IPS-18c (cell line): ENCODE data around the gene IL34.
"Not testable (repeated sequence)": the region's sequence is repeated elsewhere in the genome, so short reads cannot be mapped to it uniquely, and the experiment has no call there.

Experiments
- H3K4me3 ChIP-seq: 2 replicates; pipeline ENCODE4 v1.7.0; 2013; ENCODE audit warnings: low read depth, mild to moderate bottlenecking, low read length, moderate library complexity; ENCODE audit not compliant: insufficient read depth
- H3K9me3 ChIP-seq: one replicate; pipeline ENCODE4 v1.6.1; 2013; ENCODE audit warnings: mild to moderate bottlenecking, low read length, moderate library complexity; ENCODE audit not compliant: control insufficient read depth, insufficient read depth

Gene IL34

GRCh38 chr16:70664325-70665112, 18.2 kb downstream of the IL34 start:
- no peaks in the 10 kb centered on the region for H3K9me3 ChIP-seq
- H3K4me3 ChIP-seq: no peak overlapping the region

GRCh38 chr16:70665113-70665694, 18.8 kb downstream of the IL34 start:
- H3K4me3 ChIP-seq: no peak overlapping the region
- no peaks in the 10 kb centered on the region for H3K9me3 ChIP-seq

GRCh38 chr16:70665806-70666735, 19.7 kb downstream of the IL34 start:
- no peak overlapping the region for H3K4me3 ChIP-seq

GRCh38 chr16:70670175-70670574, 23.8 kb downstream of the IL34 start:
- Histone ChIP-seq H3K9me3 (no peaks in the 10 kb centered on the region), H3K4me3 (no peak overlapping the region)

More at GRCh38 chr16:70665806-70666735, 19.7 kb downstream of the IL34 start:
- H3K9me3 ChIP-seq: no peaks in the 10 kb centered on the region

- H3K4me3 ChIP-seq, H3K9me3 ChIP-seq: not testable (repeated sequence)
These were observed 24.6 kb downstream of the IL34 start for GRCh38 chr16:70670938-70671337.

- no peak overlapping the region for H3K4me3 ChIP-seq
- H3K9me3 ChIP-seq: no peaks in the 10 kb centered on the region
These were observed 28.1 kb downstream of the IL34 start for GRCh38 chr16:70674221-70675014.

- H3K9me3 ChIP-seq: no peaks in the 10 kb centered on the region
These were observed 29.6 kb downstream of the IL34 start for GRCh38 chr16:70675851-70676513.

GRCh38 chr16:70676675-70677498, 30.5 kb downstream of the IL34 start:
- Histone ChIP-seq H3K4me3 (no peak overlapping the region), H3K9me3 (no peaks in the 10 kb centered on the region)

More at GRCh38 chr16:70675851-70676513, 29.6 kb downstream of the IL34 start:
- no peak overlapping the region for H3K4me3 ChIP-seq

GRCh38 chr16:70677499-70678120, 31.3 kb downstream of the IL34 start:
- Histone ChIP-seq H3K4me3 (no peak overlapping the region), H3K9me3 (no peaks in the 10 kb centered on the region)

- Histone ChIP-seq H3K9me3 (no peaks in the 10 kb centered on the region), H3K4me3 (no peak overlapping the region)
These were observed 31.9 kb downstream of the IL34 start for GRCh38 chr16:70678121-70678897.

- Histone ChIP-seq H3K4me3 (no peak overlapping the region), H3K9me3 (no peaks in the 10 kb centered on the region)
These were observed 32.7 kb downstream of the IL34 start for GRCh38 chr16:70678898-70679670.

GRCh38 chr16:70679671-70680494, 33.5 kb downstream of the IL34 start:
- no peaks in the 10 kb centered on the region for H3K9me3 ChIP-seq

More at GRCh38 chr16:70679671-70680494, 33.5 kb downstream of the IL34 start:
- H3K4me3 ChIP-seq: no peak overlapping the region
